ENCODE results near the gene CHST6. TPM values are rescaled to one million over a fixed set of nuclear protein-coding genes. Genes with fewer than 3 reads are reported as not detected.
"Not testable (repeated sequence)": the region's sequence is repeated elsewhere in the genome, so short reads cannot be mapped to it uniquely, and the experiment has no call there.

CHST6 gene
- 1.8 and 6.0 TPM in 2 replicates for total RNA-seq (ENCODE audit: low replicate concordance)
- long read RNA-seq, partial matches to known transcripts, result 0 of 1 reads
- long read RNA-seq, other reads (novel, unspliced or antisense), result 1 of 1 reads

DNA sequence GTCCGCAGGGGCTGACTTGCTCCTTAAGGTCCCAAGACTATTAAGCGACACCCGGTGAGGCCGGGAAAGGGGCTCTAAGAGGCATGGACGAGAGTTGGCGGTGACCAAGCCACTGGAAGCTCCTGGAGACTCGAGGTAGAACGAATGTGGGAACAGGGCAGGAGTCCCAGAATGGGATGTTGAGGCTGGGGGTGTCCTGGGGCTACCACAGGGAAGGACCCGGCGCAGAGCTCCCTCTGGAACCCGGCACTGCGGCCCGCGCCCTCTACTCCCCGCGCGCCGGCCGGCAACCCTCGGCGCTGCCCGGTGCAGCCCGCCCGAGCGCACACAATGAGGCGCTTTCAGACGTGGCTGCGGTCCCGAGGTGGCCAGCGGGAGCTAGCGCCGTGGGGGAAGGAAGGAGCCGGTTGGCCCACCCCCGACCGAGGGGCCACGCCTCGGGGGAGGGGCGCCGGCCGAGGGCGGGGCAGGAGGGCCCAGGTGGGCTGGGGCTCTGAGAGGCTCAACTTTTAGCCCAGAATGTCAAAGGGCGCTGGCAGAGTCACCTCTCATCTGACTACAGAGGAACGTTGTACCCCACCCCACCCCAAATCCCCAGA is at the start of gene CHST6:
Gene CHST6 (minus strand): TSS at position 366 of the 599 bp plus-strand sequence. CDS start 15,613 bp downstream, outside the sequence.
- TF ChIP-seq, protein P1, sequence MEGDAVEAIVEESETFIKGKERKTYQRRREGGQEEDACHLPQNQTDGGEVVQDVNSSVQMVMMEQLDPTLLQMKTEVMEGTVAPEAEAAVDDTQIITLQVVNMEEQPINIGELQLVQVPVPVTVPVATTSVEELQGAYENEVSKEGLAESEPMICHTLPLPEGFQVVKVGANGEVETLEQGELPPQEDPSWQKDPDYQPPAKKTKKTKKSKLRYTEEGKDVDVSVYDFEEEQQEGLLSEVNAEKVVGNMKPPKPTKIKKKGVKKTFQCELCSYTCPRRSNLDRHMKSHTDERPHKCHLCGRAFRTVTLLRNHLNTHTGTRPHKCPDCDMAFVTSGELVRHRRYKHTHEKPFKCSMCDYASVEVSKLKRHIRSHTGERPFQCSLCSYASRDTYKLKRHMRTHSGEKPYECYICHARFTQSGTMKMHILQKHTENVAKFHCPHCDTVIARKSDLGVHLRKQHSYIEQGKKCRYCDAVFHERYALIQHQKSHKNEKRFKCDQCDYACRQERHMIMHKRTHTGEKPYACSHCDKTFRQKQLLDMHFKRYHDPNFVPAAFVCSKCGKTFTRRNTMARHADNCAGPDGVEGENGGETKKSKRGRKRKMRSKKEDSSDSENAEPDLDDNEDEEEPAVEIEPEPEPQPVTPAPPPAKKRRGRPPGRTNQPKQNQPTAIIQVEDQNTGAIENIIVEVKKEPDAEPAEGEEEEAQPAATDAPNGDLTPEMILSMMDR (conservative IDR thresholded peaks at IDR 0.05), result no peak
- Mint-ChIP-seq H3K4me3 (peak within 1 kb of the TSS; percentile 89), H3K9me3 (no peaks in the 10 kb centered on the region), H3K27me3 (peaks cover 15% of the 10 kb centered on the region), H3K4me1 (ENCODE audit: unreplicated experiment) (peaks cover 6% of the 10 kb centered on the region), H3K27ac (peak within 1 kb of the TSS; percentile 51), H3K36me3 (no peaks in the 10 kb centered on the region)
- no peak for DNase-seq (ENCODE audit: extremely low spot score, unreplicated experiment)

DNA sequence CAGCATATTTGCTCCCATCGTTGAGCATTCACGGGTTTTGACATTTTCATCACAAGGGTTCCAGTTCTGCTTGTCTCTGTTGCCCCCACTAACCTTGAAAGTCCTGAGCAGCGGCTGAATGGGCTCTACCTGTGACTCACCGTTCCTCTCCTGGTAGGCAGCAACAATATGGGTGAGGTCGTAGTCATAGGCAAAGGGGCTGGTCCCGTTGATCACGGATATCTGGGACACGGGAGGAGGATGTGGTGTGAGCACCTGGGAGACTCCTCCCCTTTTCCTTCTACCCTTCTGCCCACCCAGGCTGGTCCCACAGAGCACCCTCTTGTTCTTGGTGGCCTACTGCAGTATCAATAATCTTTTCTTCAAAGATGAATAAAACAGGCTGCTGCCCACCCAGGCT is 47.2 kb upstream of the CHST6 start:
- H3K4me1 Mint-ChIP-seq (ENCODE audit: unreplicated experiment); H3K9me3 Mint-ChIP-seq; H3K27me3 Mint-ChIP-seq; H3K4me3 Mint-ChIP-seq; H3K27ac Mint-ChIP-seq; DNase-seq (ENCODE audit: extremely low spot score, unreplicated experiment); H3K36me3 Mint-ChIP-seq: not testable (repeated sequence)

DNA sequence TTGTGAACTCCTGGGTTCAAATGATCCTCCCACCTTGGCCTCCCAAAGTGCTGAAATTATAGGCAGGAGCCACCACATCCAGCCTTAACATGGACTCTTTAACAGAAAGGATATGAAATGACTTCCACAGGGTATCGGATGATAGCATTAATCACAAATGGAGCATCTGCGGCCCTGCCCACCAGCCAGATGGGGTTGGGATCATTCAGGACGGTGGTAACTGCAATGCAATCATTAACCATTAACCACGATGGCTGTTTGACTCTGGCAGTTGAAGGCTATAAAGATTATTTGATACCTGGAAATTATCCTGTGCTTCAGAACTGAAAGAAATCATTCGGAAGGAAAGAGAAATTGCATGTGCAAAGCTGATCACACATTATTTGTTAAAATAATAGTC is 46.0 kb upstream of the CHST6 start:
- no peak overlapping the region for H3K27ac Mint-ChIP-seq
- DNase-seq (ENCODE audit: extremely low spot score, unreplicated experiment), result no peak
- H3K27me3 Mint-ChIP-seq, result no peaks in the 10 kb centered on the region
- H3K36me3 Mint-ChIP-seq, result peaks cover 5% of the 10 kb centered on the region
- H3K4me3 Mint-ChIP-seq, result no peak overlapping the region
- H3K9me3 Mint-ChIP-seq, result no peaks in the 10 kb centered on the region
- TF ChIP-seq, protein P1 (conservative IDR thresholded peaks at IDR 0.05), result no peak
- H3K4me1 Mint-ChIP-seq (ENCODE audit: unreplicated experiment), result no peaks in the 10 kb centered on the region

DNA sequence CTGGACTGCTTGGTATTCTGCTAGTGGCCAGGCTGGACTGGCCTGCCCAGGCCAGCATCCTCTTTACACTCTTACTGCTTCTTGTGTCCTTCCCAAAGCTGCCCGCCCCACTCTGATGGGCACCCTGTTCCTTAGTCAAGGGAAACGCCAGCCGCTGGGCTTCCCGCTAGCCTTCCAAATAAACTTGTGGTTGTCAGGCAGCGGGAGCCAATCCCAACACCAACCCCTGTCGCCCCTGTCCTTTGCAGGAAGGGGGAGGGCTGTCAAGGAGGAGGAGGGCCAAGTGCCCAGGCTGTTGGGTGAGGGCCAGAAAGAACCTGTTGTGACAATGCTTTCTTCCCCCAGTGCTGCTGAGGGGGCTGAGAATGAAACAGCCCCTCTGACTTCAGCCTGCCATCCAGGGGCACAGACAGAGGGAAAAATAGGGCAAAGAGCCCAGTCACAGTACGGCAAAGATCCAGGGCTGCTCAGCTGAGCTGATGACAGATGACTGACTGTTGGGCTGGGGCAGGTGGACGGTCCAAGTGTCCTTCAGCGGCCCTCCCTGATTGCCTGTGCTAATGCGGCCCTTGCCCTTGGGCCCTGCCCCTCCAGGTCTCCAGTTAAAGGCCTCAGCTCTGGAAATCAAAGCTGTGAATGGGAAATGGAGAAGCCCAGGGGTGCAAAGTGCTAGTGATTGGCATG is 43.8 kb upstream of the CHST6 start:
- not testable (repeated sequence) for DNase-seq (ENCODE audit: extremely low spot score, unreplicated experiment); H3K36me3 Mint-ChIP-seq; H3K9me3 Mint-ChIP-seq; H3K4me3 Mint-ChIP-seq; H3K27me3 Mint-ChIP-seq; H3K27ac Mint-ChIP-seq; H3K4me1 Mint-ChIP-seq (ENCODE audit: unreplicated experiment)

DNA sequence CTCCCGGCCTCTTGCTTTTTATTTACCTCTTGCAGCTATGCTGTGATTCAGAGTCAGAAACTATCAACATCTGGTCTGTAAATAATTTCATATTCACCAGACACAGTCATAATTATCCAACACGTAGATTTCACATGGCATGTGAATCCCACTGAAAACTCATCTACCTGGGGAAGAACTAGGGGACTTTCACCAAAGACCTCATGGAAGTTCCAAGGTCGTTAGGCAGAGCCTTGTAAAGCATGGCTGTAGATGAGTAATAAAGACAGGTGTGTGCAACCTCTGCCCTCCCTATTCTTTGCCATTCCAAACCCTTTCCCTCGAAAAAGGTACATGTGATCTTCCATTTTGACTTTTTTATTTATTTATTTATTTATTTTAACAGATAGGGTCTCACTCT is 42.5 kb upstream of the CHST6 start:
- H3K27ac Mint-ChIP-seq, result no peak overlapping the region
- peaks cover 5% of the 10 kb centered on the region for H3K36me3 Mint-ChIP-seq
- no peaks in the 10 kb centered on the region for H3K9me3 Mint-ChIP-seq
- no peak overlapping the region for H3K4me3 Mint-ChIP-seq
- no peak for DNase-seq (ENCODE audit: extremely low spot score, unreplicated experiment)
- no peaks in the 10 kb centered on the region for H3K4me1 Mint-ChIP-seq (ENCODE audit: unreplicated experiment)
- TF ChIP-seq, protein P1 (conservative IDR thresholded peaks at IDR 0.05), result no peak
- H3K27me3 Mint-ChIP-seq, result no peaks in the 10 kb centered on the region

DNA sequence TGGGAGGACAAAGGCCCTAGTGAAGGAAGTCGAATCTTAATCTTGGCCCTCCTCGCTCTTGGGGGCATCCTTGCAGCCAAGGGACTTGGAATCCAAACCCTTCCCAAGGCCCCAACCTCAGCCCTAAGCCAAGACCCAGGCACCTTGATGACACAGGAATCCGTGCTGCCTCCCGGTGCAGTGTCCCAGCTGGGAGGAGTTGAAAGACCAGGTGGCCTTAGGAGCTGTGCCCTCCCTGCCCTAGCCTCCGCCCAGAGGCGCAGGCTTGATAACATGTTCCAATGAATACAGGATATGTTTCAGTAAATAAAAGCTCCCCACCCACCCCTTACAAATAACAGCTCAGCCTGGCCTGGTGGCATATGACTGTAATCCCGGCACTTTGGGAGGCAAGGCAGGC is 40.7 kb upstream of the CHST6 start, which contains the start of gene CHST5:
Gene CHST5 (minus strand): TSS at position 208 of the 400 bp plus-strand sequence. CDS start 5,724 bp downstream, outside the sequence.
- TF ChIP-seq, protein P1 (conservative IDR thresholded peaks at IDR 0.05), result no peak
- H3K27ac Mint-ChIP-seq, result no peak within 1 kb of the TSS
- no peaks in the 10 kb centered on the region for H3K27me3 Mint-ChIP-seq
- no peak for DNase-seq (ENCODE audit: extremely low spot score, unreplicated experiment)
- no peaks in the 10 kb centered on the region for H3K9me3 Mint-ChIP-seq
- H3K4me1 Mint-ChIP-seq (ENCODE audit: unreplicated experiment), result no peaks in the 10 kb centered on the region
- H3K4me3 Mint-ChIP-seq, result no peak within 1 kb of the TSS
- peaks cover 5% of the 10 kb centered on the region for H3K36me3 Mint-ChIP-seq
